GM19025 (cell line): ENCODE results near the gene CTSA.
A peak's percentile ranks its signal among the peaks of the same experiment; 100 is the strongest.
"Not testable (repeated sequence)": the region's sequence is repeated elsewhere in the genome, so short reads cannot be mapped to it uniquely, and the experiment has no call there.

Experiments used
- ATAC-seq: cut with Tn5 transposase; IDR thresholded peaks from one replicate; pipeline ENCODE4 v1.9.1; 2021; ENCODE audit warnings: mild to moderate bottlenecking, low read depth, moderate library complexity; ENCODE audit not compliant: unreplicated experiment

The CTSA gene

GRCh38 chr20:45892828-45893500 lies 1.8 kb downstream of the CTSA start:
- no peak for ATAC-seq

- no peak for ATAC-seq
Observed at GRCh38 chr20:45893831-45894230, 2.7 kb downstream of the CTSA start.

GRCh38 chr20:45894797-45895196 lies 3.7 kb downstream of the CTSA start:
- ATAC-seq: no peak

GRCh38 chr20:45896641-45897161 lies 5.6 kb downstream of the CTSA start:
- ATAC-seq: no peak

GRCh38 chr20:45897289-45897688 lies 6.2 kb downstream of the CTSA start:
- no peak for ATAC-seq

GRCh38 chr20:45897692-45898091 lies 6.6 kb downstream of the CTSA start:
- ATAC-seq: no peak

GRCh38 chr20:45898285-45898684 lies 7.2 kb downstream of the CTSA start:
- no peak for ATAC-seq

- no peak for ATAC-seq
Observed at GRCh38 chr20:45899046-45899835, 8.1 kb downstream of the CTSA start.

- not testable (repeated sequence) for ATAC-seq
Observed at GRCh38 chr20:45901332-45901731, 10.2 kb downstream of the CTSA start.

GRCh38 chr20:45902199-45902701 lies 11.1 kb downstream of the CTSA start:
- no peak for ATAC-seq

- no peak for ATAC-seq
Observed at GRCh38 chr20:45904583-45905504, 13.7 kb downstream of the CTSA start.

- ATAC-seq: no peak
Observed at GRCh38 chr20:45905505-45906079, 14.5 kb downstream of the CTSA start.

GRCh38 chr20:45907219-45907948 lies 16.2 kb downstream of the CTSA start:
- ATAC-seq: no peak

GRCh38 chr20:45908084-45908483 lies 16.9 kb downstream of the CTSA start:
- ATAC-seq: no peak

- ATAC-seq: no peak
Observed at GRCh38 chr20:45909336-45909808, 18.2 kb downstream of the CTSA start.

- no peak for ATAC-seq
Observed at GRCh38 chr20:45909817-45910669, 18.9 kb downstream of the CTSA start.

- peak; percentile 86 for ATAC-seq
Observed at GRCh38 chr20:45910670-45911485, 19.7 kb downstream of the CTSA start.
